K562 (cell line): ENCODE measurements around the gene TIMM8A. TPM values are rescaled to one million over a fixed set of nuclear protein-coding genes. Genes with fewer than 3 reads are reported as not detected.

Source experiments
- BCL6 ChIP-seq: fragments of 250-450 bp; sonication (Bioruptor Pico); IDR thresholded peaks from 2 replicates; pipeline ENCODE4 v1.4.0; 2020
- CBX8 ChIP-seq: fragments of 200-600 bp; sonication (generic); IDR thresholded peaks from 2 replicates; pipeline ENCODE4 v1.6.1; 2012; ENCODE audit warnings: borderline replicate concordance, mixed run types, low read depth, mild to moderate bottlenecking, moderate library complexity, mixed read lengths, low read length, control low read depth, inconsistent platforms; ENCODE audit not compliant: poor library complexity, severe bottlenecking; ENCODE audit errors: extremely low read depth
- CREM ChIP-seq: IDR thresholded peaks from 2 replicates; pipeline ENCODE4 v1.6.1; 2014; ENCODE audit warnings: antibody characterized with exemption, low read depth
- E2F8 ChIP-seq: fragments of 450-650 bp; IDR thresholded peaks from 2 replicates; pipeline ENCODE4 v1.7.1; 2018; ENCODE audit warnings: mild to moderate bottlenecking, low read depth; ENCODE audit not compliant: partially characterized antibody
- ESRRB ChIP-seq: fragments of 250-450 bp; sonication (Bioruptor Pico); IDR thresholded peaks from 2 replicates; pipeline ENCODE4 v1.5.0; 2020; ENCODE audit warnings: mild to moderate bottlenecking, moderate library complexity, borderline replicate concordance
- FOSL1 ChIP-seq: fragments of 200-800 bp; sonication (Bioruptor generic); conservative IDR thresholded peaks from 2 replicates; pipeline ENCODE4 v1.6.1; 2016; ENCODE audit warnings: missing genetic modification characterization, missing compliant biosample characterization
- GTF3C2 ChIP-seq: IDR thresholded peaks from 3 replicates; pipeline ENCODE4 v1.6.1; 2011; ENCODE audit warnings: borderline replicate concordance, mild to moderate bottlenecking, moderate library complexity; ENCODE audit not compliant: insufficient read length; ENCODE audit errors: extremely low read depth
- HMG20B ChIP-seq: fragments of 250-450 bp; sonication (Bioruptor Pico); IDR thresholded peaks from 2 replicates; pipeline ENCODE4 v1.5.0; 2021; ENCODE audit warnings: mild to moderate bottlenecking
- ID3 ChIP-seq, 2 experiments: fragments of 250-450 bp in 1 of 2; fragments of 450-650 bp in 1 of 2; sonication (Bioruptor Pico) in 1 of 2; IDR thresholded peaks; 2 replicates each; pipeline versions ENCODE4 v1.6.1 to v1.8.0; 2016 to 2021; ENCODE audit warnings: mild to moderate bottlenecking in 2 of 2, moderate library complexity in 2 of 2, missing compliant biosample characterization in 1 of 2, missing genetic modification characterization in 1 of 2
- MCM5 ChIP-seq: fragments of 450-650 bp; IDR thresholded peaks from 2 replicates; pipeline ENCODE4 v1.6.1; 2016; ENCODE audit warnings: low read depth
- NELFE ChIP-seq: IDR thresholded peaks from 2 replicates; pipeline ENCODE4 v1.6.1; 2011; ENCODE audit warnings: mild to moderate bottlenecking; ENCODE audit not compliant: insufficient read depth, insufficient read length
- PML ChIP-seq: IDR thresholded peaks from 2 replicates; pipeline ENCODE4 v1.6.1; 2012; ENCODE audit warnings: low read length, inconsistent platforms
- POLR2G ChIP-seq: fragments of 200-400 bp; formaldehyde crosslinking; IDR thresholded peaks from 2 replicates; pipeline ENCODE4 v1.6.1; 2017; ENCODE audit warnings: low read depth, mild to moderate bottlenecking, antibody characterized with exemption, low read length, moderate library complexity
- RBBP5 ChIP-seq: fragments of 200-600 bp; sonication (generic); IDR thresholded peaks from 2 replicates; pipeline ENCODE4 v1.6.1; 2012; ENCODE audit warnings: borderline replicate concordance, mild to moderate bottlenecking, low read length, control low read depth, inconsistent platforms; ENCODE audit not compliant: insufficient read depth, poor library complexity, severe bottlenecking
- RBM15 ChIP-seq: fragments of 200-400 bp; formaldehyde crosslinking; IDR thresholded peaks from 2 replicates; pipeline ENCODE4 v1.6.1; 2018; ENCODE audit warnings: mild to moderate bottlenecking, low read length, moderate library complexity; ENCODE audit not compliant: insufficient read depth
- RFX5 ChIP-seq: IDR thresholded peaks from 2 replicates; pipeline ENCODE4 v1.6.1; 2011; ENCODE audit warnings: low read depth, mild to moderate bottlenecking, improper control_type of control experiment, low read length
- SMARCE1 ChIP-seq: fragments of 450-650 bp; IDR thresholded peaks from 2 replicates; pipeline ENCODE4 v1.7.1; 2016; ENCODE audit warnings: mild to moderate bottlenecking
- TFAM ChIP-seq: fragments of 250-450 bp; sonication (Bioruptor Pico); conservative IDR thresholded peaks from 2 replicates; pipeline ENCODE4 v1.5.0; 2021; ENCODE audit warnings: mild to moderate bottlenecking, moderate library complexity
- ZNF197 ChIP-seq: fragments of 200-800 bp; sonication (Bioruptor generic); IDR thresholded peaks from 2 replicates; pipeline ENCODE4 v1.6.1; 2016; ENCODE audit warnings: low read depth, missing genetic modification characterization, missing compliant biosample characterization
- ZNF23 ChIP-seq: fragments of 250-450 bp; sonication (Bioruptor Pico); IDR thresholded peaks from 2 replicates; pipeline ENCODE4 v1.4.0; 2020; ENCODE audit warnings: mild to moderate bottlenecking
- ZNF668 ChIP-seq: fragments of 250-450 bp; sonication (Bioruptor Pico); IDR thresholded peaks from 2 replicates; pipeline ENCODE4 v1.8.0; 2022; ENCODE audit warnings: mild to moderate bottlenecking, inconsistent platforms
- ZNF699 ChIP-seq: fragments of 250-450 bp; sonication (Bioruptor Pico); IDR thresholded peaks from 2 replicates; pipeline ENCODE4 v1.8.0; 2021; ENCODE audit warnings: mild to moderate bottlenecking, moderate library complexity; ENCODE audit not compliant: insufficient replicate concordance
- polyA plus RNA-seq, 8 experiments: library from polyadenylated mRNA; depleted of rRNA in 4 of 8; stranded (reverse) in 5 of 8; unstranded in 3 of 8; fragments of >200 nt; fragmentation: Nextera tagmentation in 2 of 8; fragmentation: Illumina TruSeq in 1 of 8; extraction: Ambion mirVana in 2 of 8; extraction: Trizol in 1 of 8; gene quantifications; 2 replicates each; pipeline versions ENCODE4 v1.2.1 to v1.2.3, GENCODE V29; 2011 to 2014; ENCODE audit warnings: inconsistent platforms in 1 of 8, missing spikeins in 1 of 8
- total RNA-seq, 7 experiments: library from RNA; depleted of rRNA in 6 of 7; stranded (reverse); fragments of >200 nt in 6 of 7; fragmentation: Illumina TruSeq in 2 of 7; extraction: Trizol in 2 of 7; gene quantifications; 2 replicates each; pipeline versions ENCODE4 v1.2.1 to v1.2.3, GENCODE V29; 2011 to 2021; ENCODE audit warnings: low replicate concordance in 1 of 7

Gene TIMM8A
- total and polyA plus RNA-seq, 9 of the 15 experiments (the other 6 are each of a cell fraction or from before 2014, with no cell fraction given), result 10.9 to 132 (median 41.1) TPM

GRCh38 chrX:101348452-101349192 lies at the start of gene TIMM8A (continued):
- TF ChIP-seq CBX8 (no peak), RBM15 (no peak), ZNF699 (no peak), TFAM (no peak), RFX5 (no peak), E2F8 (peak; percentile 82), MCM5 (no peak), PML (peak; percentile 64; the same call in 1 of the 2 replicates), POLR2G (peak; percentile 89), CREM (peak; percentile 71), ZNF668 (CRISPR knock-in tag) (no peak), ID3 (CRISPR knock-in tag; IDR thresholded peaks at IDR 0.05) (no peak), ID3 (tag; IDR thresholded peaks at IDR 0.05) (no peak), RBBP5 (peak; percentile 75), ZNF23 (CRISPR knock-in tag) (no peak), FOSL1 (no peak), GTF3C2 (no peak), SMARCE1 (no peak), BCL6 (CRISPR knock-in tag) (no peak), ZNF197 (CRISPR knock-in tag) (no peak), ESRRB (CRISPR knock-in tag) (no peak), NELFE (no peak), HMG20B (CRISPR knock-in tag) (no peak)
